Trophoblast cell (in vitro differentiated cells and primary cell): Measurements from ENCODE around the gene RIPOR2.

Experiments
- DNase-seq, 2 donors: peaks; one replicate each; pipeline ENCODE4 v3.0.0-alpha.2; 2016
- H2AFZ ChIP-seq: 2 replicates; pipeline ENCODE4 v1.6.1; 2013; ENCODE audit warnings: low read length, moderate library complexity, mild to moderate bottlenecking; ENCODE audit not compliant: insufficient read depth, poor library complexity
- H2AK5ac ChIP-seq: 2 replicates; pipeline ENCODE4 v1.6.1; 2013; ENCODE audit warnings: mild to moderate bottlenecking, low read length
- H2BK120ac ChIP-seq: 2 replicates; pipeline ENCODE4 v1.6.1; 2013; ENCODE audit warnings: low read length, mild to moderate bottlenecking, moderate library complexity; ENCODE audit not compliant: insufficient read depth, poor library complexity
- H2BK12ac ChIP-seq: 2 replicates; pipeline ENCODE4 v1.6.1; 2013; ENCODE audit warnings: mild to moderate bottlenecking, low read length, moderate library complexity
- H2BK5ac ChIP-seq: 2 replicates; pipeline ENCODE4 v1.6.1; 2013; ENCODE audit warnings: low read length, low read depth, moderate library complexity, mild to moderate bottlenecking; ENCODE audit not compliant: poor library complexity
- H3K14ac ChIP-seq: 2 replicates; pipeline ENCODE4 v1.6.1; 2013; ENCODE audit warnings: mild to moderate bottlenecking, low read length
- H3K18ac ChIP-seq: 2 replicates; pipeline ENCODE4 v1.6.1; 2013; ENCODE audit warnings: mild to moderate bottlenecking, low read length
- H3K23ac ChIP-seq: 2 replicates; pipeline ENCODE4 v1.6.1; 2013; ENCODE audit warnings: low read length
- H3K27ac ChIP-seq: 2 replicates; pipeline ENCODE4 v1.5.1; 2013; ENCODE audit warnings: low read depth, mild to moderate bottlenecking, inconsistent platforms, low read length, moderate library complexity
- H3K27me3 ChIP-seq: 2 replicates; pipeline ENCODE4 v1.6.1; 2013; ENCODE audit warnings: inconsistent platforms, mild to moderate bottlenecking, low read length, moderate library complexity; ENCODE audit not compliant: insufficient read depth
- H3K36me3 ChIP-seq, 2 experiments: 1 replicate in 1 of 2; 2 replicates in 1 of 2; pipeline ENCODE4 v1.6.1; 2013; ENCODE audit warnings: low read length in 2 of 2, mild to moderate bottlenecking in 2 of 2, moderate library complexity in 1 of 2; ENCODE audit not compliant: insufficient read depth in 2 of 2, control insufficient read depth in 1 of 2
- H3K4ac ChIP-seq: 2 replicates; pipeline ENCODE4 v1.6.1; 2013; ENCODE audit warnings: low read depth, mild to moderate bottlenecking, low read length, moderate library complexity
- H3K4me1 ChIP-seq, 2 experiments: 1 replicate in 1 of 2; 2 replicates in 1 of 2; pipeline ENCODE4 v1.6.1; 2013; ENCODE audit warnings: low read length in 2 of 2, mild to moderate bottlenecking in 2 of 2, moderate library complexity in 1 of 2; ENCODE audit not compliant: insufficient read depth in 2 of 2, control insufficient read depth in 1 of 2
- H3K4me2 ChIP-seq: 2 replicates; pipeline ENCODE4 v1.6.1; 2013; ENCODE audit warnings: inconsistent platforms, mild to moderate bottlenecking, low read length, moderate library complexity
- H3K4me3 ChIP-seq: 2 replicates; pipeline ENCODE4 v1.5.1; 2013; ENCODE audit warnings: mild to moderate bottlenecking, low read depth, low read length, inconsistent platforms
- H3K79me1 ChIP-seq: one replicate; pipeline ENCODE4 v1.6.1; 2013; ENCODE audit warnings: low read length
- H3K79me2 ChIP-seq: 2 replicates; pipeline ENCODE4 v1.6.1; 2013; ENCODE audit warnings: low read length, mild to moderate bottlenecking; ENCODE audit not compliant: control insufficient read depth, insufficient read depth, poor library complexity
- H3K9ac ChIP-seq: 2 replicates; pipeline ENCODE4 v1.6.1; 2013; ENCODE audit warnings: mild to moderate bottlenecking, low read length
- H3K9me3 ChIP-seq: 2 replicates; pipeline ENCODE4 v1.6.1; 2013; ENCODE audit warnings: low read depth, mild to moderate bottlenecking, control low read depth, inconsistent platforms, low read length; ENCODE audit not compliant: insufficient read depth
- H4K12ac ChIP-seq: 2 replicates; pipeline ENCODE4 v1.6.1; 2013; ENCODE audit warnings: low read depth, mild to moderate bottlenecking, low read length, moderate library complexity
- H4K8ac ChIP-seq: 2 replicates; pipeline ENCODE4 v1.6.1; 2013; ENCODE audit warnings: low read depth, mild to moderate bottlenecking, low read length, moderate library complexity
- H4K91ac ChIP-seq: one replicate; pipeline ENCODE4 v1.6.1; 2013; ENCODE audit warnings: low read depth, mild to moderate bottlenecking, low read length, moderate library complexity
- WGBS: extraction: QIAGEN DNeasy Blood & Tissue Kit; methylation state at CpG from one replicate; pipeline ENCODE4 v1.1.7; 2013; ENCODE audit warnings: missing lambda C conversion rate; ENCODE audit not compliant: insufficient read length, insufficient coverage; ENCODE audit errors: extremely low coverage; 5-methylcytosine and 5-hydroxymethylcytosine counted together

Gene RIPOR2

DNA sequence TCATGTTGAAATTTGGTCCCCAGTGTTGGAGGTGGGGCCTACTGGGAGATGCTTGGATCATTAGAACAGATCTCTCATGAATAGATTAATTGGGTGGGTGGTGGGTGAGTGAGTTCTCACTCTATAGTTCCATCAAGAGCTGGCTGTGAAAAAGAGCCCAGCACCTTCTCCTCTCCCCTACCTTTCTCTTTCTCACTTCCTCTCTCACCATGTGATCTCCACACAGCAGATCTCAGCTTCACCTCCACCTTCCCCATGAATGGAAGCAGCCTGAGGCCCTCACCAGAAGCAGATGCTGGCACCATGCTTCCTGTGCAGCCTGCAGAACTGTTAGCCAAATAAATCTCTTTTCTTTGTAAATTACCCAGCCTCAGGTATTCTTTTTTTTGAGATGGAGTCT lies 173.9 kb downstream of the RIPOR2 start:
- no peak overlapping the region for H2AFZ ChIP-seq
- H3K9me3 ChIP-seq, result peaks cover 2% of the 10 kb centered on the region
- no peak overlapping the region for H3K4me3 ChIP-seq
- H3K36me3 ChIP-seq, result no peaks in the 10 kb centered on the region
- no peak overlapping the region for H3K18ac ChIP-seq
- no peak overlapping the region for H2BK5ac ChIP-seq
- no peak overlapping the region for H4K12ac ChIP-seq
- H2BK120ac ChIP-seq, result no peak overlapping the region
- no peak overlapping the region for H4K91ac ChIP-seq
- no peaks in the 10 kb centered on the region for H3K79me2 ChIP-seq
- H4K8ac ChIP-seq, result no peak overlapping the region
- H3K4ac ChIP-seq, result no peak overlapping the region
- no peak overlapping the region for H2AK5ac ChIP-seq
- no peak overlapping the region for H3K23ac ChIP-seq
- H3K9ac ChIP-seq, result no peak overlapping the region
- H3K4me2 ChIP-seq, result no peak overlapping the region
- H3K4me1 ChIP-seq, result no peaks in the 10 kb centered on the region
- DNase-seq, result no peak
- H2BK12ac ChIP-seq, result no peak overlapping the region
- H3K27ac ChIP-seq, result no peak overlapping the region
- H3K14ac ChIP-seq, result no peak overlapping the region
- no peaks in the 10 kb centered on the region for H3K79me1 ChIP-seq
- H3K27me3 ChIP-seq, result no peaks in the 10 kb centered on the region

DNA sequence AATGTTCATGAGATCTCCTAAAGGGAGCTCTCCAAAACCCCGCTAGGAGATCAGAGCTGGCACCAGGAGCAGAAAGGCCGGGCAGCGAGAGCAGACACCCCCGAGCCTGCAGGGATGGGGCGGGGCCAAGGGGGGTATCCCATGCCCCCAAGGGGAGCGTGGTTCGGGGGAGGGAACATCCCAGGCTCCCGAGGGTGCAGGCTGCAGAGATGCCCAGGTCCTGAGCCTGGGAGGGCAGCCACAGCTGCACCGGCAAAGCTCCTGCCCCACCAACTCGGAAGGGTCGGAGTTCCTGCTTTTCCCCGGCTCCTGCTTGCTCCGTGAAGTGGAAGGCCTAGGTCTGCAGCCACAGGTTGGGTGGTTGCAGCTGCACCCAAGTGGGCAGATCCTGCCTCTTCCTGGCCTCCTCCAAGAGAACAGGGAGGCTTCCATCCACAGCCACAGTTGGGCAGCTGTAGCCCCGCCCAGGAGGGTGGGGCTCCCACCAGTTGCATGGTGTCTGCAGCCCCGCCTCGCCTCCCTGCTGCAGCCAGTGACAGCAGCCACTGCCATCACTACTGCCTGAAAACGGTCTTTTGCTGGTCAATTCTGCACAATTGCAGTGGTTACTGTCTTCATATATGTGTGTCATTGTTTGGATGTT lies 174.4 kb downstream of the RIPOR2 start:
- Histone ChIP-seq H3K4me1 (no peaks in the 10 kb centered on the region), H3K36me3 (no peaks in the 10 kb centered on the region), H3K9me3 (peaks cover 2% of the 10 kb centered on the region), H3K4me3 (no peak overlapping the region), H3K18ac (no peak overlapping the region), H3K79me2 (no peaks in the 10 kb centered on the region), H2BK12ac (no peak overlapping the region), H3K14ac (no peak overlapping the region), H4K8ac (no peak overlapping the region), H4K91ac (no peak overlapping the region), H3K9ac (no peak overlapping the region), H2BK120ac (no peak overlapping the region), H2BK5ac (no peak overlapping the region), H4K12ac (no peak overlapping the region), H3K4ac (no peak overlapping the region), H3K27ac (no peak overlapping the region), H3K27me3 (no peaks in the 10 kb centered on the region), H2AK5ac (no peak overlapping the region), H2AFZ (no peak overlapping the region), H3K79me1 (no peaks in the 10 kb centered on the region), H3K4me2 (no peak overlapping the region), H3K23ac (no peak overlapping the region)
- peak in 1 of 2 donors; percentile 16 for DNase-seq
- WGBS, result no CpG with 5 or more reads among the region's 17 CpGs

DNA sequence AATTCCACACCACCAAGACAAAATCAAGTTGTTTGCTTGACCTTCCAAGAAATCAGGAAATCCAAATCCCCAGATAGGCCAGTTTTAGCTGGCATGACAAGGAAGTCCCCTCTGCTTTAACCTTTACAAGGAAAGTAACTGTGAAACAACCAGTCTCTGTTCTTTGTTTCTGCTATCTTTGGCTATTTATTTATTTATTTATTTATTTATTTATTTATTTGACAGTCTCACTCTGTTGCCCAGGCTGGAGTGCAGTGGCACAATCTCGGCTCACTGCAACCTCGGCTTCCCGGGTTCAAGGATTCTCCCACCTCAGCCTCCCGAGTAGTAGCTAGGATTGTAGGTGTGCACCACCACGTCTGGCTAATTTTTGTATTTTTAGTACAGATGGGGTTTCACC lies 175.6 kb downstream of the RIPOR2 start:
- no peak overlapping the region for H2BK12ac ChIP-seq
- H3K9me3 ChIP-seq, result no peaks in the 10 kb centered on the region
- no peaks in the 10 kb centered on the region for H3K36me3 ChIP-seq
- no peak overlapping the region for H2BK5ac ChIP-seq
- H3K18ac ChIP-seq, result no peak overlapping the region
- H3K23ac ChIP-seq, result no peak overlapping the region
- no peak overlapping the region for H3K4ac ChIP-seq
- H3K79me2 ChIP-seq, result no peaks in the 10 kb centered on the region
- no peak overlapping the region for H4K8ac ChIP-seq
- no peak overlapping the region for H4K12ac ChIP-seq
- no peak overlapping the region for H3K27ac ChIP-seq
- H3K4me1 ChIP-seq, result no peaks in the 10 kb centered on the region
- H2AFZ ChIP-seq, result no peak overlapping the region
- no peak overlapping the region for H2AK5ac ChIP-seq
- DNase-seq, result no peak
- no peaks in the 10 kb centered on the region for H3K79me1 ChIP-seq
- H3K14ac ChIP-seq, result no peak overlapping the region
- no peak overlapping the region for H4K91ac ChIP-seq
- H2BK120ac ChIP-seq, result no peak overlapping the region
- no peak overlapping the region for H3K4me2 ChIP-seq
- WGBS, result no CpG with 5 or more reads among the region's 5 CpGs
- H3K9ac ChIP-seq, result no peak overlapping the region
- no peak overlapping the region for H3K4me3 ChIP-seq
- H3K27me3 ChIP-seq, result no peaks in the 10 kb centered on the region

GRCh38 chr6:24759718-24760117 lies 176.0 kb downstream of the RIPOR2 start:
- Histone ChIP-seq H4K8ac (no peak overlapping the region), H3K4ac (no peak overlapping the region), H3K4me3 (no peak overlapping the region), H3K36me3 (no peaks in the 10 kb centered on the region), H3K23ac (no peak overlapping the region), H2AK5ac (no peak overlapping the region), H2AFZ (no peak overlapping the region), H3K4me2 (no peak overlapping the region), H3K79me1 (no peaks in the 10 kb centered on the region), H3K9ac (no peak overlapping the region), H3K27me3 (no peaks in the 10 kb centered on the region), H3K27ac (no peak overlapping the region), H3K18ac (no peak overlapping the region), H3K79me2 (no peaks in the 10 kb centered on the region), H3K9me3 (no peaks in the 10 kb centered on the region), H3K14ac (no peak overlapping the region), H2BK12ac (no peak overlapping the region), H3K4me1 (no peaks in the 10 kb centered on the region), H2BK120ac (no peak overlapping the region), H4K91ac (no peak overlapping the region), H4K12ac (no peak overlapping the region), H2BK5ac (no peak overlapping the region)
- WGBS, result no CpG with 5 or more reads among the region's 3 CpGs
- no peak for DNase-seq
